ENCODE results near the gene FRYL.
"Not testable (repeated sequence)": the region's sequence is repeated elsewhere in the genome, so short reads cannot be mapped to it uniquely, and the experiment has no call there.

The FRYL gene

DNA sequence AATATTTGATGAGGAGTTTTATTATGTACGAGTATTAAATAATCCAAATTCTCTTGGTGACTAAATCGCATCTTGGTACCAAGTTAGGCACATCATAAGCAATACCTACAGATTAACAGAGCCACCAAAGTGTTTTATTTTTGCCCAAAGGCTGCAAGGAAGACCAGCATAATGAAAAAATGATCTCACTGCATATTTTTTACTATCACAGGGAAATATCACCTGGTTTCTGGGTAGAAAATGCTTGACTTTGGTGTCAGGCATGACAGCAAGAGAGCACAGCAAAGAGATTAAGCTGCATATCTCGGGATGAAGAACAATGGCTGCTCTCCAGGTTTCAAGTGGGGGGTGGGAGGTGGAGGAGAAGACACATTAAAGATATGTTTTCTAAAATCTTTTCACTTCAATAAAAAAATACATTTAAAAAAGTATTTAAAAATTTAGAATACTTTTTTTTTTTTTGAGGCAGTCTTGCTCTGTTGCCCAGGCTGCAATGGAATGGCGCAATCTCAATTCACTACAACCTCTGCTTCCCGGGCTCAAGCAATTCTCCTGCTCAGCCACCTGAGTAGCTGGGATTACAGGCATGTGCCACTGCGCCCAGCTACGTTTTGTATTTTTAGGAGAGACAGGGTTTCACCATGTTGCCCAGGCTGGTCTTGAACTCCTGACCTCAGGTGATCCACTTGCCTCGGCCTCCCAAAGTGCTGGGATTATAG is 86.1 kb downstream of the FRYL start:
- no peak for DNase-seq

- DNase-seq, result no peak
Measured at GRCh38 chr4:48692897-48693296, 87.2 kb downstream of the FRYL start.

GRCh38 chr4:48692044-48692443 is 88.0 kb downstream of the FRYL start:
- no peak for DNase-seq

DNA sequence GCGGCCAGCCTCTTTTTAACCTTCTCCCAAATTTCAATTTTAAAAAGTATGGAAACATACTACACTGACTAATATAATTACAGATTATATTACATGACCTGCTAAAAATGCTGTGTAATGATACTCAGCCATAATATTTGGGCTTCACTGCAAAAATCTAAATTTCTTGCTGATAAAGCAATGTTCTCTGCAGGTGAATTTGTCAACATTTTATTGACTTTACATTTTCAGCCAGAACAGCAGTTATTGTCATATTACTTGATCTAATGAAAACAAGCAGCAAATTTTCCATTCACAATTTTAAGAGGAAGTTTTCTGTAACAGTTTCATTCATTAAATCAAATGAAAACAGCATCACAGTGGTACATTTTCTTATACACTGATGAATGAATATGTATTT is 91.1 kb downstream of the FRYL start:
- no peak for DNase-seq

- no peak for DNase-seq
Measured at GRCh38 chr4:48687313-48688051, 92.6 kb downstream of the FRYL start.

DNA sequence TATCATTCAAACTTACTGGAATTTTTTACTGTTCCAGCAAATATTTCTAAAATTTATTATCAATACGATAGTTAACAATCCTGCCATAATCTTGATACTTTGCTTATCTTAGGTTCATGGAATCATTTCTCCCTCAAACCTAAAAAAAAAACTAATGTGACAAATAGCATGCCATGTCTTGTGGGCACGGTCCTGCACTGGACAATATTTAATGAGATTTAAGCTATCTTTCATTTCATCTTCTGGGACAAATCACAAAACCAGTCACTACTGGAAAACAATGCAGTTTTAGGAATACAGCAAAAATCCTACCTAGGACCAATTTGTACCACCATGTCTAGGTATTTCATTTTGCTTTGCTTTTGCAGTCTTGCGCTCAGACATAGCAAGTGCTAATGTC is 93.7 kb downstream of the FRYL start:
- no peak for DNase-seq

- peak; percentile 80 for DNase-seq
Measured at GRCh38 chr4:48683784-48684666, 96.1 kb downstream of the FRYL start.

GRCh38 chr4:48682870-48683269 is 97.2 kb downstream of the FRYL start:
- DNase-seq, result not testable (repeated sequence)

GRCh38 chr4:48681856-48682255 is 98.2 kb downstream of the FRYL start:
- no peak for DNase-seq

- DNase-seq, result no peak
Measured at GRCh38 chr4:48680848-48681568, 99.1 kb downstream of the FRYL start.

GRCh38 chr4:48673537-48673936 is 106.5 kb downstream of the FRYL start:
- DNase-seq, result no peak

- no peak for DNase-seq
Measured at GRCh38 chr4:48670587-48670986, 109.5 kb downstream of the FRYL start.

DNA sequence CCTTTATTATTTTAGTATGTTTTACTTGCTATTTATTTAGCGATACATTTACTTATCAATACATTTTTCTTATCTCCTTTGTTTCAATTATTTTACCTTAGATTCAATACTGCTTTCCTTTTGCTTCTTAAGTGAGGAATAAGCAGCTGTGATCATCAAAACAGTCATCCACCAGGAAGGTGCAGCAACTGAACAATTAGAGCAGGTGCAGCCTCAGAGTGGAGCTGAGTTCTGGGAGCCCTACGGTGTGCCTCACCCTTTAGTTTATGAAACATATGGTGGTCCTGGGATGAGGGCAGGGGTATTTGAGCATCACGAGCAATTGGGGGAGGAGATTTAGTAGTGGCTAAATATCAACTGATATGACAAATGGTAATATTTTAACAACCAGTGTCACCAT is 111.0 kb downstream of the FRYL start:
- DNase-seq, result no peak

DNA sequence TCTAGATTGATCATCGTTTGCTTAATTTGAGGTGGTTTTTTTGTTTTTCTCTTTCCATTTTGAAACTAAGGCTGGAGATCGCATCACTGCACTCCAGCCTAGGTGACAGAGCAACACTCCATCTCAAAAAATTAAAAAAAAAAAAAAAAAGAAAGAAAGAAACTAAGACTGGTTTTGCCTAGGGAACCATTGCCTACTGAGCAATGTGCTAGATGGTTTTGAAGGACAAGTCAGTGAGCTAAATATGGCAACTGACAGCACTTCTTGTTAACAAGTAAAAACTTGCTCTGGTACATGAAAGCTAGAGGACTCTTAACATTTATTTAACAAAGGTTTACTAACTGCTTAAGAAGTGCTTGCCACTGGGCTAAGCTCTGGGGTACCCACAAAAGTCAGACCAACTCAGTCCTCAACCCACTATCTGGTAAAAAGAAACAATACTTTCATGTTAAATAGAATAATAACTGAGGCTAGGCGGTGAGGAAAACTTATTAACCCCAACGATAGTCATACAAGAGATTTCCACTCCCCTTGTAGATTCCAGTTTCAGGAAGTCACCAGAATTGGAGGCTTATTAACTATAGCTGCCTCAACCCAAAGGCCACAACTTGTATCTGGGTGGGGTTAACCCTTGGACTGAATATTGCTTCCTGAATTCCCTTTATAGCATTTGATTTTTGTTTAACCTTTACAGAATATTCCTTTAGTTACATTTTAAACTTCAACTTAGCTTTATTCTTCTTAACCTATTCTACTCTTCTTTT is 111.6 kb downstream of the FRYL start:
- peak; percentile 15 for DNase-seq

- DNase-seq, result no peak
Measured at GRCh38 chr4:48667148-48667547, 112.9 kb downstream of the FRYL start.

DNA sequence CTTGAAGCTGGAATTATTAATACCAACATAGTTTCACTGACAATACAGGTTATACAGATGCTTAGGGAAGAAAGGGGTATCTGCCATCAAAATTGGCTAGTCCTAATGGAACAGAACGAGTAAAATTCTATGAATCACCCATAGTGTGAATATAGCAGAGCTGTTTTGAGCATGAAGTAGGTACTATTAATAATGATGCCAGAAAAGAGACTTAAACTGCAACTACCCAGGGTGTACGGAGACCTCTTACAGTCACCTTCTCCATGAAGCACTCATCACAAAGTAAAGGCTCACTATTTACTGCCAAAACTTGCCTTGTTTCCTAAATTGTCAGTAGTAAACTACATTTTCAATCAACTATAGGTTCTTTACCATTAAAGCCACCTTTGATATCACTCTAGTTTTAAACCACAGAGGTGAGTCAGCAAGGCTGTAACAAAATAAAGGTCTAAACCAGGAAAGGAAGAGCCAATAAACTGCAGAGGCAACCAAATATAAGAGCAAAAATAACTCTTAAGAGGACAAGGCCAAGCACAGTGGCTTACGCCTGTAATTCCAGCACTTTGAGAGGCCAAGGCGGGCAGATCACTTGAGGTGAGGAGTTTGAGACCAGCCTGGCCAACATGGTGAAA is 114.4 kb downstream of the FRYL start:
- no peak for DNase-seq

- no peak for DNase-seq
Measured at GRCh38 chr4:48664938-48665337, 115.1 kb downstream of the FRYL start.

GRCh38 chr4:48661391-48661790 is 118.7 kb downstream of the FRYL start:
- no peak for DNase-seq

DNA sequence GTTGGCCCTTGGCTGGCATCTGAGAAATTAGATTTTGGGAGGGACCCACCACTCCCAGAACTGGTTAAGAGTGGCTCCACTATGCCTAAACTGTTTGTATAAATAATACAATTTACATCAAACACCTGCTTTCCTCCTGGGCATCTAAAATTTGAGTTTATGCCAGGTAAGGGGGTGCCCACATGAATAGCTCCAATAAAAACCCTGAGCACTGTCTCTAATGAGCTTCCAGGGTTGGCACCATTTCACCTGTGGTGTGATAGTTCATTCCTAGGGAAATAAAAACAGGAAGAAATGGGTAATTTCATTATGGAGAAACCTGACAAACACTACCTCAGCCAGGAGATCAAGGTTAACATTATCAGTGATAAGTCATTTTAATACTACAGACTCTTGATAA is 119.7 kb downstream of the FRYL start:
- DNase-seq, result no peak

DNA sequence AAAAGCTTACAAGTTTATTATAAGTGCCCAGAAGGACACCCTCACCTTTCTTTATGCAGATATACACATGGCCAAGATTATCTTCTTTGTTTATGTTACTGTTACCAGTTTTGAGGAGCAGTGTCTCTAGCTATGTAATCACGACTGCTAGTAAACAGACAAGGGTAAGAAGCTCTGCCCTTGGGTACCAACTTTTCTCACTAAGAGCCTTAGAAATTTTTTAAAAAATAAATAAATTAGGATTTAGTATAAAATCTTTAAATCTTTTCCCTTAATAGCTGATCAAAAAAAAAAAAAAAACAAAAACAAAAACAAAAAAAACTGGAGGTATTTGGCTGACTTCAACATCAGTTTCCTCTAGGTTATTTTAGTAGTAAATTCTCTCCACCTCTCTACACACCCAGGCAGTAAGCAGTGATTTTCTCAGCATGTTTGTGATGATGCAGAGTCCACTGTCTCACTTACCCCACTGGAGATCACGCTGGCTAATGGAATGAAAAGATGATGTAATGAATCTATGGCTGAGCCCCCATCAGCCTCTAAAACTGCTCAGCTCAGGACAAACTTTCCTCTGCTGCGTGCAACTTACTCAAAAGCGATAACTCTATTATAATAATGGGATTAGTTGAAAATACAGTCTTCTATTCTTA is 125.9 kb downstream of the FRYL start:
- DNase-seq, result no peak

Measured in MV-4-11 (cell line).